Gastrocnemius medialis (tissue), 4 donors: ENCODE results near the gene CDK11B. TPM values are rescaled to one million over a fixed set of nuclear protein-coding genes. Genes with fewer than 3 reads are reported as not detected.

Experiments used
- ATAC-seq, 2 donors: fragments of 150-250 bp; one replicate each; pipeline ENCODE4 v1.9.1; 2016
- DNase-seq, 2 donors: peaks; one replicate each; pipeline ENCODE4 v3.0.0-alpha.2; 2019
- H3K27ac ChIP-seq, 4 donors: fragments of 200-600 bp; sonication (generic); 1 replicate in 1 of 4; 2 replicates in 3 of 4; pipeline ENCODE4 v1.5.1; 2016 to 2018; ENCODE audit warnings: mild to moderate bottlenecking in 2 of 4, moderate library complexity in 1 of 4
- H3K27me3 ChIP-seq, 3 donors: fragments of 200-600 bp; sonication (generic) in 2 of 3; 1 replicate in 1 of 3; 2 replicates in 2 of 3; pipeline versions ENCODE4 v1.5.1 to v1.6.0; 2016 to 2019; ENCODE audit warnings: mild to moderate bottlenecking in 1 of 3, moderate library complexity in 1 of 3
- H3K36me3 ChIP-seq, 2 donors: fragments of 200-600 bp; sonication (generic) in 1 of 2; one replicate each; pipeline ENCODE4 v1.5.1; 2017 to 2018
- H3K4me1 ChIP-seq, 2 donors: fragments of 200-600 bp; sonication (generic) in 1 of 2; one replicate each; pipeline ENCODE4 v1.5.1; 2016 to 2017; ENCODE audit warnings: mild to moderate bottlenecking in 2 of 2
- H3K4me3 ChIP-seq, 4 donors: fragments of 200-600 bp; sonication (generic) in 3 of 4; 1 replicate in 1 of 4; 2 replicates in 3 of 4; pipeline ENCODE4 v1.5.1; 2016 to 2019; ENCODE audit warnings: mild to moderate bottlenecking in 2 of 4
- H3K9me3 ChIP-seq, 3 donors: fragments of 200-600 bp; sonication (generic) in 2 of 3; 1 replicate in 1 of 3; 2 replicates in 2 of 3; pipeline ENCODE4 v1.5.1; 2016 to 2019
- CTCF ChIP-seq, 5 experiments: fragments of 450-650 bp in 3 of 5; fragments of 200-600 bp in 2 of 5; sonication (generic) in 2 of 5; IDR thresholded peaks in 4 of 5; conservative IDR thresholded peaks in 1 of 5; 1 replicate in 4 of 5; 2 replicates in 1 of 5; pipeline ENCODE4 v1.5.1; 2016 to 2019; ENCODE audit warnings: antibody characterized with exemption in 5 of 5, mild to moderate bottlenecking in 3 of 5, moderate library complexity in 3 of 5
- POLR2A ChIP-seq, 2 donors: fragments of 450-650 bp; IDR thresholded peaks; one replicate each; pipeline ENCODE4 v1.6.1; 2017; ENCODE audit warnings: antibody characterized with exemption in 2 of 2, mild to moderate bottlenecking in 2 of 2, moderate library complexity in 2 of 2
- in situ Hi-C, 4 donors: fragments of 200-750 bp; cut with MboI; loops; one replicate each; pipeline versions ENCODE4 v1.15.0 to v1.8.0; 2017; ENCODE audit warnings: low sequenced_read_pairs in 4 of 4
- intact Hi-C: fragments of 100-400 bp; cut with DNase I; formaldehyde crosslinking; loops from one replicate; pipeline ENCODE4 v1.15.1; 2023; ENCODE audit warnings: low total_unique reads
- total RNA-seq, 4 donors: library from RNA; depleted of rRNA; stranded (reverse); fragments of >200 nt; gene quantifications; one replicate each; pipeline versions ENCODE4 v1.1.0 to v1.2.3, GENCODE V29; 2016

CDK11B gene
- total RNA-seq, 4 donors from 2014 or later, result 19.5 to 49.0 (median 42.2) TPM

GRCh38 chr1:1617925-1618324 lies 40.9 kb downstream of the CDK11B start:
- peak overlapping the region in 3 of 4 donors; percentile 88 to 99 (median 94) for H3K27ac ChIP-seq
- in situ Hi-C loops, result no loop called here
- DNase-seq (no peak), ATAC-seq (no peak)
- no peaks in the 10 kb centered on the region for H3K9me3 ChIP-seq
- intact Hi-C loops, result loop anchor here (5.0 kb wide), 1 partner anchor 106 kb away; the partner anchor contains the start of gene ATAD3A
- H3K36me3 ChIP-seq, result peaks cover 0 to 6% of the 10 kb centered on the region in 2 donors
- no peak overlapping the region for H3K4me3 ChIP-seq
- H3K27me3 ChIP-seq, result no peaks in the 10 kb centered on the region
- TF ChIP-seq POLR2A (IDR thresholded peaks at IDR 0.05) (no peak), CTCF (IDR thresholded peaks at IDR 0.05 in 4 of 5, conservative IDR thresholded peaks at IDR 0.05 in 1 of 5) (no peak)
- H3K4me1 ChIP-seq, result peaks cover 65 to 66% of the 10 kb centered on the region in 2 donors

- ATAC-seq (no peak), DNase-seq (no peak)
- intact Hi-C loops, result loop anchor here (5.0 kb wide), 1 partner anchor 105 kb away; the partner anchor contains the start of gene ATAD3A
- Histone ChIP-seq H3K27ac (peak overlapping the region in 2 of 4 donors; percentile 94 to 99), H3K9me3 (no peaks in the 10 kb centered on the region), H3K4me1 (peaks cover 61 to 62% of the 10 kb centered on the region in 2 donors), H3K4me3 (no peak overlapping the region), H3K27me3 (no peaks in the 10 kb centered on the region), H3K36me3 (peaks cover 0 to 6% of the 10 kb centered on the region in 2 donors)
- in situ Hi-C loops, result no loop called here
- TF ChIP-seq POLR2A (IDR thresholded peaks at IDR 0.05) (no peak), CTCF (IDR thresholded peaks at IDR 0.05 in 4 of 5, conservative IDR thresholded peaks at IDR 0.05 in 1 of 5) (no peak)
Observed at GRCh38 chr1:1617516-1617915, 41.3 kb downstream of the CDK11B start.

- peak overlapping the region; percentile 98 to 100 (median 100) for H3K27ac ChIP-seq
- H3K27me3 ChIP-seq, result no peaks in the 10 kb centered on the region
- H3K9me3 ChIP-seq, result no peaks in the 10 kb centered on the region
- ATAC-seq (no peak), DNase-seq (no peak)
- H3K4me3 ChIP-seq, result peak overlapping the region; percentile 82 to 99 (median 89)
- intact Hi-C loops (loop anchor here (5.0 kb wide), 1 partner anchor 105 kb away; the partner anchor contains the start of gene ATAD3A), in situ Hi-C loops (no loop called here)
- TF ChIP-seq POLR2A (IDR thresholded peaks at IDR 0.05) (no peak), CTCF (IDR thresholded peaks at IDR 0.05 in 4 of 5, conservative IDR thresholded peaks at IDR 0.05 in 1 of 5) (no peak)
- H3K36me3 ChIP-seq, result peaks cover 0 to 6% of the 10 kb centered on the region in 2 donors
- peaks cover 55% of the 10 kb centered on the region in 2 donors for H3K4me1 ChIP-seq
Observed at GRCh38 chr1:1616838-1617237, 42.0 kb downstream of the CDK11B start.

- no peak for DNase-seq
- Histone ChIP-seq H3K9me3 (no peaks in the 10 kb centered on the region), H3K27ac (peak overlapping the region; percentile 98 to 100 (median 100)), H3K36me3 (peaks cover 0 to 6% of the 10 kb centered on the region in 2 donors), H3K27me3 (no peaks in the 10 kb centered on the region), H3K4me1 (peaks cover 48 to 49% of the 10 kb centered on the region in 2 donors), H3K4me3 (peak overlapping the region; percentile 82 to 99 (median 89))
- in situ Hi-C loops, result no loop called here
- no peak for TF ChIP-seq POLR2A (IDR thresholded peaks at IDR 0.05)
- TF ChIP-seq CTCF (IDR thresholded peaks at IDR 0.05 in 4 of 5, conservative IDR thresholded peaks at IDR 0.05 in 1 of 5), result peak in 1 of 5 experiments; percentile 13
- peak; percentile 17 to 23 for ATAC-seq
- intact Hi-C loops, result loop anchor here (5.0 kb wide), 1 partner anchor 104 kb away; the partner anchor contains the start of gene ATAD3A
Observed at GRCh38 chr1:1616045-1616790, 42.6 kb downstream of the CDK11B start.
